KMS-11 (cell line): ENCODE measurements around the gene ESPNL.
"Not testable (repeated sequence)": the region's sequence is repeated elsewhere in the genome, so short reads cannot be mapped to it uniquely, and the experiment has no call there.

ENCODE experiments used
- H2AFZ ChIP-seq: fragments of 200-600 bp; sonication (generic); 2 replicates; pipeline ENCODE4 v1.6.1; 2016; ENCODE audit warnings: antibody characterized with exemption, mixed run types, low read depth
- H3K27ac ChIP-seq: fragments of 200-600 bp; sonication (generic); 2 replicates; pipeline ENCODE4 v1.6.1; 2016; ENCODE audit warnings: mild to moderate bottlenecking, mixed run types
- H3K27me3 ChIP-seq: fragments of 200-600 bp; sonication (generic); 2 replicates; pipeline ENCODE4 v1.6.1; 2017; ENCODE audit warnings: mild to moderate bottlenecking, low read depth, mixed run types, moderate library complexity; ENCODE audit not compliant: insufficient read depth
- H3K36me3 ChIP-seq: fragments of 200-600 bp; sonication (generic); 2 replicates; pipeline ENCODE4 v1.6.1; 2017; ENCODE audit warnings: mild to moderate bottlenecking, mixed run types; ENCODE audit not compliant: insufficient read depth
- H3K4me1 ChIP-seq: fragments of 200-600 bp; sonication (generic); 2 replicates; pipeline ENCODE4 v1.6.1; 2016; ENCODE audit warnings: mild to moderate bottlenecking, low read depth, mixed run types; ENCODE audit not compliant: poor library complexity, severe bottlenecking
- H3K4me2 ChIP-seq: fragments of 200-600 bp; sonication (generic); 2 replicates; pipeline ENCODE4 v1.7.0; 2016; ENCODE audit warnings: mild to moderate bottlenecking, mixed run types
- H3K4me3 ChIP-seq: fragments of 200-600 bp; sonication (generic); IDR thresholded peaks from 2 replicates; pipeline ENCODE4 v1.6.1; 2017; ENCODE audit warnings: low read depth, low read length, mixed read lengths; ENCODE audit not compliant: insufficient read depth
- H3K79me2 ChIP-seq: fragments of 200-600 bp; sonication (generic); 2 replicates; pipeline ENCODE4 v1.6.1; 2016; ENCODE audit warnings: low read depth, mixed run types; ENCODE audit not compliant: insufficient read depth
- H3K9ac ChIP-seq: fragments of 200-600 bp; sonication (generic); 2 replicates; pipeline ENCODE4 v1.6.1; 2016; ENCODE audit warnings: mild to moderate bottlenecking, mixed run types
- H4K20me1 ChIP-seq: fragments of 200-600 bp; sonication (generic); 2 replicates; pipeline ENCODE4 v1.6.1; 2016; ENCODE audit warnings: mild to moderate bottlenecking, mixed run types; ENCODE audit not compliant: insufficient read depth
- CTCF ChIP-seq: fragments of 200-600 bp; sonication (generic); conservative IDR thresholded peaks from 2 replicates; pipeline ENCODE4 v1.6.1; 2017; ENCODE audit warnings: low read depth, mild to moderate bottlenecking, antibody characterized with exemption, low read length, moderate library complexity, mixed read lengths

The ESPNL gene

GRCh38 chr2:238108423-238109183, 8.5 kb downstream of the ESPNL start:
- no peak overlapping the region for H3K4me2 ChIP-seq
- no peaks in the 10 kb centered on the region for H3K27me3 ChIP-seq
- no peaks in the 10 kb centered on the region for H4K20me1 ChIP-seq
- H2AFZ ChIP-seq, result no peak overlapping the region
- H3K4me1 ChIP-seq, result no peaks in the 10 kb centered on the region
- no peaks in the 10 kb centered on the region for H3K79me2 ChIP-seq
- TF ChIP-seq CTCF, result no peak
- no peak overlapping the region for H3K4me3 ChIP-seq
- no peak overlapping the region for H3K9ac ChIP-seq
- no peaks in the 10 kb centered on the region for H3K36me3 ChIP-seq
- H3K27ac ChIP-seq, result no peak overlapping the region

GRCh38 chr2:238113611-238114010, 13.5 kb downstream of the ESPNL start:
- no peaks in the 10 kb centered on the region for H3K36me3 ChIP-seq
- H3K9ac ChIP-seq, result no peak overlapping the region
- no peaks in the 10 kb centered on the region for H3K79me2 ChIP-seq
- no peak overlapping the region for H3K27ac ChIP-seq
- H4K20me1 ChIP-seq, result no peaks in the 10 kb centered on the region
- no peaks in the 10 kb centered on the region; the same call in 1 of the 2 replicates for H3K27me3 ChIP-seq
- no peak overlapping the region for H3K4me2 ChIP-seq
- H3K4me3 ChIP-seq, result no peak overlapping the region
- H3K4me1 ChIP-seq, result no peaks in the 10 kb centered on the region
- no peak overlapping the region for H2AFZ ChIP-seq
- TF ChIP-seq CTCF, result no peak

GRCh38 chr2:238114331-238114841, 14.2 kb downstream of the ESPNL start:
- Histone ChIP-seq H2AFZ (no peak overlapping the region), H3K36me3 (no peaks in the 10 kb centered on the region), H3K4me3 (no peak overlapping the region), H3K4me1 (no peaks in the 10 kb centered on the region), H3K4me2 (no peak overlapping the region), H3K9ac (no peak overlapping the region), H3K27me3 (no peaks in the 10 kb centered on the region; the same call in 1 of the 2 replicates), H3K27ac (no peak overlapping the region), H3K79me2 (no peaks in the 10 kb centered on the region), H4K20me1 (no peaks in the 10 kb centered on the region)
- no peak for TF ChIP-seq CTCF

- Histone ChIP-seq H3K79me2 (no peaks in the 10 kb centered on the region), H3K36me3 (no peaks in the 10 kb centered on the region), H3K27ac (no peak overlapping the region), H2AFZ (no peak overlapping the region), H3K4me1 (peaks cover 6% of the 10 kb centered on the region), H3K4me3 (no peak overlapping the region), H3K9ac (no peak overlapping the region), H3K4me2 (no peak overlapping the region), H4K20me1 (no peaks in the 10 kb centered on the region), H3K27me3 (no peaks in the 10 kb centered on the region; the same call in 1 of the 2 replicates)
- TF ChIP-seq CTCF, result no peak
Measured at GRCh38 chr2:238114851-238115660, 14.9 kb downstream of the ESPNL start.

GRCh38 chr2:238115709-238116108, 15.6 kb downstream of the ESPNL start:
- H3K79me2 ChIP-seq, H3K27ac ChIP-seq, H3K27me3 ChIP-seq, H3K4me1 ChIP-seq, H3K4me2 ChIP-seq, H2AFZ ChIP-seq, H3K9ac ChIP-seq, H3K36me3 ChIP-seq, H4K20me1 ChIP-seq, H3K4me3 ChIP-seq: not testable (repeated sequence)
